Lower leg skin (tissue), 3 donors: ENCODE data around the gene TMEM144.

Experiments
- CTCF ChIP-seq, 3 donors: fragments of 450-650 bp; IDR thresholded peaks; one replicate each; pipeline ENCODE4 v1.5.1; 2016; ENCODE audit warnings: antibody characterized with exemption in 3 of 3, mild to moderate bottlenecking in 3 of 3, moderate library complexity in 2 of 3
- POLR2A ChIP-seq, 2 donors: fragments of 450-650 bp; IDR thresholded peaks; one replicate each; pipeline ENCODE4 v1.6.1; 2016 to 2017; ENCODE audit warnings: antibody characterized with exemption in 2 of 2, mild to moderate bottlenecking in 1 of 2, moderate library complexity in 1 of 2

- no peak for TF ChIP-seq CTCF (IDR thresholded peaks at IDR 0.05)
- no peak for TF ChIP-seq POLR2A (IDR thresholded peaks at IDR 0.05)
Measured at GRCh38 chr4:158250321-158250720, 40.0 kb downstream of the TMEM144 start.
